HG03066 (cell line): ENCODE data around the gene DDX28.
A peak's percentile ranks its signal among the peaks of the same experiment; 100 is the strongest.
"Not testable (repeated sequence)": the region's sequence is repeated elsewhere in the genome, so short reads cannot be mapped to it uniquely, and the experiment has no call there.

Experiments
- ATAC-seq: cut with Tn5 transposase; IDR thresholded peaks from one replicate; pipeline ENCODE4 v1.9.1; 2021; ENCODE audit warnings: low read depth; ENCODE audit not compliant: unreplicated experiment

Gene DDX28

DNA sequence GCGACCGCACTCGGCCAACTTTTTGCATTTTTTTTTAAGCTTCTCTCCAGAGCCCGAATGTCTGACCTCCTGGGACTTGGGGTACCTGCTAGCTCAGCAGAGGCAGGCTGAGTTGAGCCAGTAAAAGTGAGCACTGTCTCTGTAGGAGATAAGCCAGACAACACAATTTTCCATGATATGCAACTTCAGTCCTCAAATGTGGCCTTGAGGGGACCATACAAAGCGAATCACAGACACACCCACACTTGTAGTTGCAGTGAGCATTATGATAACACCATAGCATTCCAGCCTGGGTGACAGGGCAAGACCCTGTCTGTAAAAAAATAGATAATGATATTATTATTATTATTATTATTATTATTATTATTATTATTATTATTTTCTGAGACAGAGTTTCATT lies 26.4 kb downstream of the DDX28 start:
- no peak for ATAC-seq

DNA sequence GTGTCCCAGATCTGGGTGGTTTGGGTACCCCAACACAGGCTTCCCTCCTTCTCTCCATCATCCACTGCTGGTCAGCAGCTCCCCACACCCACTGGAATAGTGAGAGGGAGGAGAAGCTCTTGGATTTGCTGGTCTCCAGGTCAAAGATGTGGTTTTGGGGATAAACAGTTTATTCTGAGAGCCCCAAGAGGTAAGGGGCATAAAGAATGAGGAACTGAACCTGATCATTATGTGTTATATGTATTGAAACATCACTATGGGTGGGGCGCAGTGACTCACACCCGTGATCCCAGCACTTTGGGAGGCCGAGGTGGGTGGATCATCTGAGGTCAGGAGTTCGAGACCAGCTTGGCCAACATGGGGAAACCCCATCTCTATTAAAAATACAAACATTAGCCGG lies 27.6 kb downstream of the DDX28 start:
- no peak for ATAC-seq

DNA sequence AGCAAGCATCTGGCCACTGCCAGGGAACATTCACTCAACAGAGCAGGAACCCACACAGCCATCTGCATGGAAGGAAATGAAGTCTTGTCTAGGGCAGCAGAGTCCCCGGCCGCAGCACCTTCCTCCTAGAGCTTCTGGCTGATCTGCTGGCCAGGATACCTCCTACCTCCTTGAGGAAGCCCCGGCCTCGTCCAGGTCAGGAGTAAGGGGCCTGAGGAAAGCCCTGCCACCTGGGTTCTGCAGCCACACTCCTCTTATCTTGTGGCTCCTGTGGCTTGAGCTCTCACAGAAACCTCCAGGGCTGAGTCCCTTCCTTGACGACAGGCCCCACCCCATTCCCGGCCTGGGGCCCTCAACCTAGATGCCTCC lies 29.0 kb downstream of the DDX28 start:
- ATAC-seq: not testable (repeated sequence)

DNA sequence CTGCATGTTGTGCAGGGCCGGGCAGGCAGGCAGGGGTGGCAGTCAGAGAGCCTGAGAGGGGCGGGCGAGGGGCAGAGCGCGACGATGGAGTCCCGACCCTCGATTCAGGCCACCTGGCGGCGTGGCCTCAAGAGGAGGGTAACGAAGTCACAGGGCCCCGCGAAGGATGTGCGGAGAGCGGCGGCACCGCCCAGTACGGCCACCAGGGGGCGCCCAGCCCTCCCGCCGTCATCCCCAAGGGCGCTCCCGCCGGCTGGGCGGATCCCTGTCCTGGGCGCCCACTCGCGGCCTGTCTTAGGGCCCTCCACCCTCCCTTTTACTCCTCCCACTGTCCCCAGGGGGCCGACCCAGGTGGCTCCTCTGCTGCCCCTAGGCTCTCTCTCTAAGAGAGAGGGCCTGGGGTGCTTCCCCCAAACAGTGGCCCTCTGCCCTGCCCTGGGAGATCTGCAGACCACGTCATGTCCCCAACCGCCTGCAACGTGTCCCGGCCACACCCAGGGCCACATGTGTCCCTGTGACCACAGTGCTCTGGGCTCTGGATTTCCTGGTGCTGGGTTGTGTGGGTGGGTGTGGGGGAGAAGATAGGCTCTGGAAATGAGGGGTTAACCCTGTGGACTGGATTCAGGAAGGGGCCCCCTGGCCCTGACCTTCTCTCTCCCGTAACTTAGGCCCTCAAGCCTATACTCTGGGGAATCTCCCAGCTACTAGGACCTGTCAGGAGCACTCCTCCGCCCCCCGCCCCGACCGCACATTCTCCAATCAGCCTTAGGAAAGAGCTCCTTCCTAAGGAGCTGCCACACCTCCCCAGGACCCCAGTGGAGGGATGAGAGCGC lies 29.6 kb downstream of the DDX28 start:
- peak; percentile 76 for ATAC-seq

DNA sequence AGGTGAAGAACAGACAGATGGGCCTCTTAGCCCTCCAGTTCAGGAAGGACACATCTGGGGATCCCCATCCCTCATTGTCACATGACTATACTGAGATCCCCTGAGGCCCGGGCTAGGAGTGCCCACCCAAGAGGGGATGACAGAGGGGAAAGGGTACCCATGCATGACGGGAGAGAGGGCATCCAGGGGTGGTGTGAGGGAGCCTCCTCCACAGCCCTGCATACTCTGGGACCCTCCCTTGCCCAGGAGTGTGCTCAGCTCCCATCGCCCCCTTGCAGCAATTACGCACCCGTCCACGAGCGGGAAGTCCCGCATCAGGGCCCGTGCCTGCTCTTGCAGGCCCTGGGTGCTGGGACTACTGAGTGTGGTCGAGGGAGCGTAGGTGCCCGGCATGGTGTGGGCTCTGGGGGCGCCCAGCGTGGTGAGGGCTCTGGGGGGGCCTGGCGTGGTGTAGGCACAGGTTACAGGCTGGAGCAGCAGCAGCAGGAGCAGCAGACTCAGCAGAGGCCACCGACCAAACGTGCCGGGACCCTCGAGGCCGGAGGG lies 30.3 kb downstream of the DDX28 start:
- ATAC-seq: no peak

DNA sequence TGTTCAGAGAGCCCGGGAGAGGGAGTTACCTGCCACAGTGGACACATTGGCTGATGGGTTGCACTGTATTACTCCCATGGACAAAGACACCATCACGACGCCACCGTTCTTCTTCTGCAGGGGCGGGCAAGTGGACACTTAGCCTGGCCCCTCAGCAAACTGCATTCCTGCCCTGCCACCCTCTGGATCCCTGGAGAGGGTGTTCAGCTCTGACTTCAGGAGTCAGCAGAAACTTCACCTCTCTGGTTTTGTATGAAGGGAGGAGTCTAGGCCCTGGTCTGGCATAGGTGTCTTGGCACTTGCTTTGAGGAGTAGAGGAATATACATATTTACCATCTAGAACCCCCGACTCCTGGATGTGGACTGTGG lies 33.0 kb downstream of the DDX28 start:
- no peak for ATAC-seq

DNA sequence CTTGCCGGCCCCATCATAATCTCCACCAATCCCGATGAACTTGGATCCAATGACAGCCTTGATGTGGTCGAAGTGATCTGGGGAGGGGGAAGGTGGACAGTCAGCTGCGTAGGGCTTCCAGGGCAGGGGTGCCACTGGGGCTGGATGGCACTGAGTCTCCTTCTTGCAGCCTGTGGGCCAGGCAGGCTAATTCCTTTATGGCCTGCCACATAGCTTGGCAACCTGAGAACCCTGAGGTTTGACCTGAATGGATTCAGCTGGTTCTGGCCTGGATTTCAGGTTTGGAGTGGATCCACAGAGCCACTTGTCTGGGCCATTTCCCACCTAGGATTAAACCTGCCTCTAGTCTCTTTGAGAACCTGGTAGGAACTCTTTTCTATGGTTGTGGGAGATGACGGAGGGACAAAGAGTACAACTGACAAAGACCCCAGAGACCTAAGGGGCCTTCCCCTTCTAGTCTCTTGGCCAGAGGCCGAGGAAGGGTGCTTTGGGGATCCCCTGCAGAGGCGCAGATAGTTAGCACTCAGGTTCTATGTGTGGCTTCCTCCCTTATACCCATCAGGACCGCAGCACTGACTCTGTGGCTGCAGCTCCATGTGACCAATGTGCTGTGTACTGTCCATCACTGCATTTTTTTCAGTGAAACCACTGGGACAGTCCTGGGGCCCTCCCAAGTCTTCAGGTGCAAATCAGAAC lies 33.6 kb downstream of the DDX28 start:
- ATAC-seq: no peak

DNA sequence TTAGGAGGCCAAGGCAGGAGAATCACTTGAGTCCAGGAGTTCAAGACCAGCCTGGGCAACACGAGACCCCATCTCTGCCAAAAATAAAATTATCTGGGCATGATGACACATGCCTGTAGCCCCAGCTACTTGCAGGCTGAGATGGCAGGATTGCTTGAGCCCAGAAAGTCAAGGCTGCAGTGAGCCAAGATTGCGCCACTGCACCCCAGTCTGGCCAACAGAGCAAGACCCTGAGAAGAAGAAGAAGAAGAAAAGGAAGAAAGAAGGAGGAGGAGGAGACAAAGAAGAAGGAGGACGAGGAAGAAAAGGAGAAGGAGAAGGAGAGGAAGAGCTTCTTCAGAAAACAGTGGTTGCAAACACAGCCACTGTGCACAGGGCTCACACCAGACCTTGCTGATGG lies 34.4 kb downstream of the DDX28 start:
- no peak for ATAC-seq

DNA sequence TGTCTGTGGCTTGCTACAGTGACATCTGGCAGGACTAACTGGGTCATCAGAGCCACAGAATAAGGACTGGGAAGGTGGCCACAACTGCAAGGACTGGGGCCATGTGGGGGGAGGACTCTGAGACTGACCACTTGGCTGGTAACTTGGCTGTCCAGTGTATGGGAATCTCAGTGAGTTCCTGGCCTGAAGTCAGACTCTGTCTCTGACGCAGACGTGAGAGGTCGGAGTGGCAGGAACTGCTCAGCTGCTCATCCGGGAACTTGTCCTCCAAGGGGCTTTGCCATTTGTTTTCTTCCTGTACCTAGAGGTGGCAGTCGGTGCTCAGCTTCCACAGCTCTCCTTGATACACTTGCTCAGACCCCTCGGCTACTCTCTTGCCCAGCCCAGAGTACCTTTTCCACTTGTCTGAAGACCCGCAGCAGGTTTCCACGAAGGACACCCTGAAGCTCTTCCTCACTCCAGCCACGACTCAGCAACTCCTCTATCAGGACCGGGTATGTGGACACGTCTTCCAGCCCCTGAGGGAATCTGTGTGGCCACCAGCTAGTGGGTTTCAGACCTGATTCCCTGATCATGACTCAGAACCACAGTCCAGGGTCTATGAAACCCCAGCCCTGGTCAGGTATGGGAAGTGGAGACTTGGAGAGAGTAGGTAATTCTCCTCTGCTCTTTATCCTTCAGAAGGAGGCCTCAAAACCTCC lies 35.4 kb downstream of the DDX28 start:
- ATAC-seq: no peak

DNA sequence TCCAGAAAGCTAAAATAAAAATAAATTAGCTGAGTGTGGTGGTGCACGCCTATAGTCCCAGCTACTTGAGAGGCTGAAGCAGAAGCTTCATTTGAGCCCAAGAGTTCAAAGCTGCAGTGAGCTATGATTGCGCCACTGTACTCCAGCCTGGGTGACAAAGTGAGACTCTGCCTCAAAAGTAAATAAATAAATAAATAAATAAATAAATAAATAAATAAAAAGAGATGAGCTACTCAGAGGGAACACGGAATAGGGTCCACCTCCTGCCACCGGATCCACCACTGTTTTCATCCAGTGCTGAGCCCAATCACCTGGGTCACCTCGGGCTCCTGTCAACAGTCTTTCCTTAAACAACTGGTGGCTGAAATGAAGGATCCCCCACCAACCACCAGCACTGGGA lies 36.1 kb downstream of the DDX28 start:
- ATAC-seq: no peak

DNA sequence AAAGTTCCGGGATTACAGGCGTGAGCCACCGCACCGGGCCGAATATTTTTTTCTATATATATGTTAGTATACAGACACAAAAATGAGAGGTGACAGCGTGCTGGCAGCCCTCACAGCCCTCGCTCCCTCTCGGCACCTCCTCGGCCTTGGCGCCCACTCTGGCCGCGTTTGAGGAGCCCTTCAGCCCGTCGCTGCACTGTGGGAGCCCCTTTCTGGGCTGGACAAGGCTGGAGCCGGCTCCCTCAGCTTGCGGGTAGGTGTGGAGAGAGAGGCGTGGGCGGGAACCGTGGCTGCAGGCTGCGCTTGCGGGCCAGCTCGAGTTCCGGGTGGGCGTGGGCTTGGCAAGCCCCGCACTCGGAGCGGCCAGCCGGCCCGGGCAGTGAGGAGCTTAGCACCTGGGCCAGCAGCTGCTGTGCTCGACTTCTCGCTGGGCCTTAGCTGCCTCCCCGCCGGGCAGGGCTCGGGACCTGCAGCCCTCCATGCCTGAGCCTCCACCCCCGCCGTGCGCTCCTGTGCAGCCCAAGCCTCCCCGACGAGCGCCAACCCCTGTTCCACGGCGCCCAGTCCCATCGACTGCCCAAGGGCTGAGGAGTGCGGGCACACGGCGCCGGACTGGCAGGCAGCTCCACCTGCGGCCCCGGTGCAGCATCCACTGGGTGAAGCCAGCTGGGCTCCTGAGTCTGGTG lies 40.9 kb downstream of the DDX28 start:
- ATAC-seq: no peak

DNA sequence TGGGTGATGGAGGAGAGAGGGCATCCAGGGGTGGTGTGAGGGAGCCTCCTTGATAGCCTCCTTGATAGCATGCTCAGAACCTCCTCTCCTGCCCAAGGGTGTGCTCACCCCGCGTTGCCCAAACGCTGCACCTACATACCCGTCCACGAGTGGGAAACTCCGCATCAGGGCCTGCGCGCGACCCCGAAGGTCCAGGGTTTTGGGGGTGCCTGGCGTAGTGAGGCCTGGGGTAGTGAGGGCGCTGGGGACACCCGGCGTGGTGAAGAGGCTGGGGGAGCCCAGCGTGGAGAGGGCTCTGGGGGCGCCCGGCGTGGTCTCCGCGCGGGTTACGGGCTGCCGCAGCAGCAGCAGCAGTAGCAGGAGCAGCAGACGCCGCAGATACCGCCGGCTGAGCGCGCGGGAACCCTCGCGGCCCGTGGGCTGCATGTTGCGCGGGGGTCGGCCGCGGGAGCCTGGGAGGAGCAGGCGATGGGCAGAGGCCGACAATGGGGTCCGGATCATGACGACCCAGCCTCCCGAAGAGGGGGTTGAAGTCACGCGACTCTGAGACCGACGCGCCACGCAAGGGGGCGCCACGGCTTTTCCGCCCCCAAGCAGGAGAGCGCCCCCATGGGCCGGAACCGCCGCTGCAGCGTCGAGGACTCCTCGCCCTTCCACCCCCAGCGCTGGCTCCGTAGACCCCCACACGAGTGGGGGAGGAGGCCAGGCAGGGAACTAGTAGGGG lies 42.9 kb downstream of the DDX28 start, which contains the start of gene DPEP3:
Gene DPEP3, minus strand, starts transcription at position 545 of the 724 bp plus-strand sequence. Its CDS starts 119 bp downstream, at position 426.
- ATAC-seq: no peak

DNA sequence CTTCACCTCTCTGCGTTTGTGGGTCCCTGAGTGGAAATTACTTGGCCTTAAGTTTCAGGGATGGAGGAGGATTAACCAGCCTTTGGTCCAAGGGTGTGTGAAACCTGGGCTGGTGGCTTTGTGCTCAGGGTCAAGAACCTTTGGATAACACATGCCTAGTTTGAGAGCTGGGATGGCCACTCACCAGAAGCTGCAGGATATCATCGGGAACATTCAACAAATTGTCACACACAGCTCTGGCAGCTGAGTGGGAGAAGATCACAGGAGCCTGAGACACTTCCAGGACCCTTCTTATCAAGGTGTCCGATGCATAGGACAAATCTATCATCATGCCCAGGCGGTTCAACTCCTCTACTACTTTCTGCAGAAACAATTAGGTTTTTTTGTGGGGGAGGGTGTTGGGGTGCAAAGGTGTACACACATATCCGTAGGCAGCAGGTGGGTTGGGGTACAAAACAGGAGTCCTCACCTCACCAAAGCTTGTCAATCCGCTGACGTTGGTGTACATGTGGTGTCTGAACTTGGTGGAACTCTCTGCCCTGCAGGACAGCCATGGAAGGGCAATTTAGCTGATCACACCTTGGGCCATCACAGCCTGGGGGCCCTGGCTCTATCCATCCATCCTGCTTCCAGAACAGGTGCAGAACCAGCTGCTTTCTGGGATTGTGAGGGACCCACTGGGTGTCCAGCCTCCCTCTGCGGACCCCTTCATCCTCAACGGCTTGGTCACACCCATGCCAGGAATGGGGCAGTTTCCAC lies 45.4 kb downstream of the DDX28 start:
- no peak for ATAC-seq

DNA sequence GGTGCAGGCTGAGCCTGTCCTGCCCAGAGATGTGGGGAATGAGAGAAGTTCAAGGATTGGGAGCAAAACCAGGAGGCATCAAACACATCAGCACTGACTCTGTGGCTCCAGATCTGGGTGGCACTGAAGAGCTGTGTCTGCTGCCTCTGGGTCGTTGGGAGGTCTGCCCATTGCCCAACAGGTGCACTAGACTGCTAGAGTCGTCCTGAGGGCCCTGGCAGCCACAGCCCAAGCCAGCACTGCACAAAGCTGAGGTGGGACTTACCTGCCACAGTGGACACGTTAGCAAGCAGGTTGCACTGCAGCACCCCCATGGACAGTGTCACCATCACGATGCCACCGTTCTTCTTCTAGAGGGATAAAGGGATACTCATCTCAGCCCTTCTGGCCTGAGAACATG lies 46.0 kb downstream of the DDX28 start:
- ATAC-seq: no peak

DNA sequence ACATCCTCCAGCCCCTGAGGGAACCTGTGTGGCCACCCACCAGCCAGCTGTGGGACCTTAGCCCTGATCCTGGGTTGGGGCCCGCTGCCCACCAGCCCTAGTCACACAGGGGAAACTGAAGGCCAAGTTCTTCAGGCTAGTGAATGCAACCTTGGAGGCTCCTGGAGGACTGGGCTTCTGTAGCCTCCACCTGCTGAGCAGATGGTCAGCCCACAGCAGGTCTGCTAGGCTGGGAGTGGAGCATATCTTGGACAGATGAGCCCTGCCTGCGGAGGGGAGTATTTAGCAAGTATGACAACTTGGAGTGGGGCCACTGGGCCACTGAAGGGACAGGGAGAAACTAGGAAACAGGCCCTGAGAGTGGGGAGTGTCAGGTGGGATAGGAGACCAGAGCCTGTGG lies 46.8 kb downstream of the DDX28 start:
- no peak for ATAC-seq

DNA sequence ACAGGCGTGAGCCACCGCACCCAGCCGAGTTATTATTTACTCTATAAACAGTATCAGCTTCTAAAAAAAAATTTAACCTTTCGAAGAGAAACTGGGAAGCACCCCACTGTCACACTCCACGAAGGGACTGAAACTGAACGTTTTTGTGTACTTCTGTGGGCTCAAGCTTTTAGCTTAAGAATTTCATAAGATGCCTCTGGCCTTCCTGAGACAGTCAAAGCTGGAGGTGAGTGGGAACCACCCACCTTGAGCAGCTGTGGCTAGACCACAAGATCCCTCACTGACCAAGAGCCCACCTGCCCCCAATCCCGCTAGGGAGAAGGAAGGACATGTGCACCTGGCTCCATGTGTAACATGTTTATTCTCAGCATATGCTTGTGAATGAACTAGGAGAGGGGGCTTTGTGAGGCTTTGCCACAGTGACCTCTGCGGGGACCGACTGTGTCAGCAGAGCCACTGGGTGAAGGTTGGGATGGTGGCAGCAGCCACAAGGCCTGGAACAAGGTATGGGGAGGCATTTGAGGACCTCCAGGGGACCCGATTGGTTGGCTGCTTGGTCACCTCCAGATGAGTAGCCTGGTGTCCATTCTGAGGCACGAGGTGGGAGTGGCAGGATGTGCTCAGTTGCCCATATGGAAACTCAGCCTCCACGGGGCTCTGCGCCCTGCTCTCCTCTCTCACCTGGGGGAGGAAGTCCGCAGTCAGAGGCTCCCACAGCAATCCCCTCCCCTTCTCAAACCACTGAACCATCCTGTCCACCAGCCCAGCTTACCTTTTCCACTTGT lies 47.5 kb downstream of the DDX28 start:
- no peak for ATAC-seq

DNA sequence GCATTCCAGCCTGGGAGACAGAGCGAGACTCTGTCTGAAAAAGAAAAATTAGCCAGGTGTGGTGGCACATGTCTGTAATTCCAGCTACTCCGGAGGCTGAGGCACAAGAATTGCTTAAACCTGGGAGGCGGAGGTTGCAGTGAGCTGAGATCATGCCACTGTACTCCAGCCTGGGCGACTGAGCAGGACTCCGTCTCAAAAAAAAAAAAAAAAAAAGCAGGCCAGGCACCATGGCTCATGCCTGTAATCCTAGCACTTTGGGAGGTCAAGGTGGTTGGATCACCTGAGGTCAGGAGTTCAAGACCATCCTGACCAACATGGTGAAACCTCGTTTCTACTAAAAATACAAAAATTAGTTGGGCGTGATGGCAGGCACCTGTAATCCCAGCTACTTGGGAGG lies 50.7 kb downstream of the DDX28 start:
- ATAC-seq: not testable (repeated sequence)

DNA sequence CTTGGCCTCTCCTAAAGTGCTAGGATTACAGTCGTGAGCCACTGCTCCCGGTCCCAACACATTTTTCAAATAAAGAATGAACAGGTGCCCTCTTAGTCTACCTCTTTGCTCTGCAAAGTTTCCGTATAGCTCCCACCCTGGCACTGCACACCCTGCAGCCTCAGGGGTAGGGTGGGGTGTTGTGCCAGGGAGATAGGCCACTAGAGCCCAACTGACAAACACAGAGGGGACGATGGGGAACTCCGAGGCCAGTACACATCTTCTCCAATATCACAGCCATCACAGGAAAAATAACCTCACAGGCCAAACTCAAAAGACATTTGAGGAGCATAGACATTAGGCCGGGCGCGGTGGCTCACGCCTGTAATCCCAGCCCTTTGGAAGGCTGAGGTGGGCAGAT lies 51.9 kb downstream of the DDX28 start:
- no peak for ATAC-seq
